GM21447 (cell line): ENCODE measurements around the gene YY1.
A peak's percentile ranks its signal among the peaks of the same experiment; 100 is the strongest.
"Not testable (repeated sequence)": the region's sequence is repeated elsewhere in the genome, so short reads cannot be mapped to it uniquely, and the experiment has no call there.

Experiments used
- ATAC-seq: cut with Tn5 transposase; IDR thresholded peaks from one replicate; pipeline ENCODE4 v1.9.1; 2021; ENCODE audit not compliant: unreplicated experiment

The YY1 gene

GRCh38 chr14:100213587-100213955 is 25.4 kb upstream of the YY1 start:
- ATAC-seq = no peak

- peak; percentile 89 for ATAC-seq
Measured at GRCh38 chr14:100213956-100214769, 24.8 kb upstream of the YY1 start.

GRCh38 chr14:100214770-100215083 is 24.2 kb upstream of the YY1 start:
- no peak for ATAC-seq

GRCh38 chr14:100215330-100215885 is 23.5 kb upstream of the YY1 start:
- no peak for ATAC-seq

GRCh38 chr14:100219126-100219785 is 19.7 kb upstream of the YY1 start:
- no peak for ATAC-seq

DNA sequence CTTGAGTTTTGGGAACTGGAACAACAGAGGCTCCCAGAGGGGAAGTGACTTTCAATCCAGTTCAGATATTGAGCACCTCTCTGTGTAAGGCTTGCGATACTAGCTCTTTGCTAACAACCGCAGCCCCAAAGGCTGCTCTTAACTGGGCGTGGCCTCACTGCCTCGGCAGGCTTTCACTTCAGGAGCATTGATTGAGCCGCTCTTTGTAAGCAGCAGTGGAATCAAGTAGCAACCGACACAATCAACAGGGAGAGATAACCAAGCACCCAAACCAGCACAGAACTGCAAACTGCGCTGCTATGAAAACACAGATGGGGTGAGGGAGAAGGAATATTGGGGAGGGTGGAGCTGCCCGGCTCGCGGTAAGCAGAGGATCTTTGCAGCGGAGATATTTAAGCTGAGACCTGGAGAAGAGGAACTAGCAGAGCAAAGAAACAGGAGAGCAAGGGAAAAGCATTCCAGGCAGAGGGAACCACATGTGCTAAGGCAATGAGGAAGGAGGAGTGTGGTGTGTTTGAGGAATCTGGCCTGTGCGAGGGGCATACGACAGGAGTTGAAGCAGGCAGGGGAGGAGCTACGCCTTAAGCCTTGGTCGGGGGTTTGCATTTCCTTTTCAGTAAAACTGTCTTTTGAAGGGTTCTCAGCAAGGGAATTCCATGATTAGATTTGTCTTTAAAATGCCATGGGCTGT is 17.3 kb upstream of the YY1 start:
- ATAC-seq = peak; percentile 92

DNA sequence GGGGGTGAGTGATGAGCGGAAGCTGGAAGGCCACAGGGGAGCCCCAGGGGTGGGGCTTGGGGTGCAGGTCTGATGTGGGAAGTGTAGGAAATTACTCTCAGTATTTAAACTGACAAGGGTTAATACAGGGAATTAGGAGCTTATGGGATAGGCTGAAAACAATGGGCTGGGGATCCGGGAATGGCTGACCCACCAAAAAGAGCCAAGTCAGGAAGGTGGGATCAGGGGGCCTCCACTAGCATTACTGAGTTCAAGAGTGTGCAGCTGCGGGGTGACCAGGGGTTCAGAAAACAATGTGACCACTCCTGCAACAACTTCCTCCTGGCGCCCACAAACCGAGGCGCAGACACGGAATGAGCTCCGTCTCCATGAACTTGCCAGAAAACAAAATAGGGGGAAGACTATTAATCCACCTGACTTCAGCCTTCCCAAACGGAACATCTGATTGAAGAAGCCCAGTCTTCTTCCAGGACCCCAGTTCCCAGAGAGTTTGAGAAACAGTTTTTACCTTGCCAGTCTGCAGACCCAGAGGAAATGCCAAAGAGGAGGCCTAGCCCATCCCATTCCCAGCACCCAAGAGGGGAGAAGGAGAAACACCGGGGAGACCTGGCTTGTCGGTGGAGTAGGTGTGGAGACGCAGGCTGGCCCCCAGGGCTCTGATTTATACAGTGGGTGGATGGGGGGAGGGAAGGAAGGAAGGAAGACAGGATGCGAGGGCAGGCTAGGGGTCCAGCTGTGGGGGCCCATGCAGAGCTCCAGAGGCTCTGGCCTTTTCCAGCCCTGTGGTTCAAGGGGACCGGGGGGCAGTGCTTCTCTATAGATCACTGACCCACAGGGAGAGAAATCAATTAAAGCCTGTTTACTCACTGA is 16.5 kb upstream of the YY1 start:
- ATAC-seq = peak; percentile 32

DNA sequence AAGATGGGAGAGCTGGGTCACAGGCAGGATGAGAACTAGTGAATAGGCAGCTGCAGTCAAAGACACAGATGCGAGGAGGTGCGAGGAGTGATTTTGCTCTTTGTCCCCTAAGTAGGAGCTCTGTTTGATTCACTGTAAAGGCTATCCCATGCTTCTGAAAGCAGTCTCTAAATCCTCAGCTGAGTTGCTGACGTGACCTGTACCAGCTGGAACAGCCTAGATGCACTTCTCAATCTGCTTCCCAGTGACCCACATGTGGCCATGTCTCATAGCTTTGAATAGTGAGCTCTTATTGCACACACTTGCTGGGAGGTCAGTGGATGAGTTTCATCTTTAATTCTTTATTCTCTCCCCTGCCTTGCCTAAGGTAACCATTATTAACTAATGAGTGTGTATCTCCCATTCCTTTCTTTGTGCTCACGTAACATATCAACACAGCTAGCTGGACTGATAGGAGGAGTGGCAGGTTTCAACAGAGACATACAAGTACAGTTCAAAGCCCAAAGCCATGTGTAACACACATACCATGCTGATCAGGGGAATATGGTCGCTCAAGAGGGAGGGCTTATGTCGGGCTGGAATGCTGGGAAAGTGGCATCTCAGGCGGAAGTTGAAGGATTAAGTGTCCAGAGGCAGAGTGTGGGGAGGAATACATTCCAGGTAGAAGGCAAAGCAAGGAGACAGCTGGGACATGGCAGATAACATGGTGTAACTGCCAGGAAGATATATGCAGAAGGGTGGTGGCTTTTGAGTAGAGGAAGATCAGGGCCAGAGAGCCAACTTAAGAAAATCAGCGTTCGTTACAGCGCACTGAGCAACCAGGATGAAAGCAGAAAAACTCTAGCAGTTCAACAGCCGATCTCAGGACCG is 15.4 kb upstream of the YY1 start:
- no peak for ATAC-seq

- no peak for ATAC-seq
Measured at GRCh38 chr14:100224229-100224866, 14.6 kb upstream of the YY1 start.

DNA sequence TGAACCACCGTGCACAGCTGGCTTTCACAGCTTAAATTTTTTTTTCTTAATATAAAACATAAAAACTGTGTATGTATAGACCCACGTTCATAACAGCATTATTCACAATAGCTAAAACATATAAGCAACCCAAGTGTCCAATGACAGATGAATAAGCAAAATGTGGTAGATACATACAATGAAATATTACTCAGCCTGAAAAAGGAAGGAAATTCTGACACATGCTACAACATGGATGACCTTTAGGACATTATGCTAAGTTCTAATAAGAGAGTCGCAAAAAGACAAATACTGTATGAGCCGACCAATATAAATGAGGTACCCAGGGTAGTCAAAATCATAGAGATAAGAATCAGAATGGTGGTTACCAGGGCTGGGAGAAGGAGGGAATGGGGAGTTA is 13.8 kb upstream of the YY1 start:
- no peak for ATAC-seq

GRCh38 chr14:100230361-100230760 is 8.6 kb upstream of the YY1 start:
- no peak for ATAC-seq

DNA sequence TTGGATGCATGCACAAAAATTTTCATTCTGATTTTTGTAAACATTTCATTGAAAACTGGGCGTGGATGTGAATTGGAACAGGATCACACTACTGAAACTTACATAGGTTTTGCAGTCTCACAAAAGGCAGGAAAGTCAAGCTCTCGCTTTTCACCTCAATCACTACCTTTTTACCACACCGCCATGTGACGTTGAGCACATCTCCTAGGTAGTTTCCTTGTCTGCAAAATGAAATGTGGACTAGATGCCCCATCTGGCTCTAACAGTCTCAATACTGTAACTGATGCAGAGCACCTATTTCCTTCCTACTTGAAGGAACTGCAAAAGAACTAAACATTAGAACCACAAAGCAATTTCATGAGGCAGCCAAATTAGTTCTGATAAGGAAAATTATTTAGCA is 4.4 kb upstream of the YY1 start:
- ATAC-seq = no peak

DNA sequence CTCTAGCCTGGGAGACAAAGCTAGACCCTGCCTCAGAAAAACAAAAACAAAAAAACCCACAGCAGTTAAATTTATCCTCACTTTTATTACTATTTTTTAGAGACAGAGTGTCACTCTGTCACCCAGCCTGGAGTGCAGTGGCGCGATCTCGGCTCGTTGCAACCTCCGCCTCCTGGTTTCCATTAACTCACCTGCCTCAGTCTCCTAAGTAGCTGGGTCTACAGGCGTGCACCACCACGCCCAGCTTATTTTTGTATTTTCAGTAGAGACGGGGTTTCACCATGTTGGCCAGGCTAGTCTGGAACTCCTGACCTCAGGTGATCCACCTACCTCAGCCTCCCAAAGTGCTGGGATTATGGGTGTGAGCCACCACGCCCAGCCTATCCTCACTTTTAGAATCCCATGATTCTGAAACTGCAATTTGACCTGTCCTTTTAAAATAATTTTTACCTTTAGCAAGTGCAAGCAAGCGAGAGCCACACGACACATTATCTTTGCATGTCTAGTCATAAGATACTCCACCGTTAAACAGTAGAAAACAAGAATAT is 2.6 kb upstream of the YY1 start:
- not testable (repeated sequence) for ATAC-seq

DNA sequence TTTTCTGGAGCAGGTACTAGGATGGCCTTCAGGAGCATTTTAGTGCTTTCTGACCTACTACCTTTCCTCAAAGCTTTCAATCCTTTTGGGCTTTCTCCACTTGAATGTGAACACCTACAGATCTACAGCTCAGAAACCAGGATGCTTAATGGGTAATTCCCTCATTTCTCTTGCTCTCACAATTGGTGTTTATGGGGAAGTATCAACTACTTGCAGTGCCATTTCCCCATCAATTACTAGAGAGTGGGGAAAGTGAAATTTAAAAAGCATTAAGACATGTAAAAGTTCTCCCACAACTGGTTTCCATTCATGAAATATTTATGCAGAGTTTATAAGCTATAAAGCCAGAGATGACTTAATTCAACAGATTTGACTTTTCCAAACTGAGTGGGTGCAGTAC is 2.1 kb upstream of the YY1 start:
- no peak for ATAC-seq

- peak; percentile 29 for ATAC-seq
Measured at GRCh38 chr14:100237735-100238418, 1.1 kb upstream of the YY1 start.

DNA sequence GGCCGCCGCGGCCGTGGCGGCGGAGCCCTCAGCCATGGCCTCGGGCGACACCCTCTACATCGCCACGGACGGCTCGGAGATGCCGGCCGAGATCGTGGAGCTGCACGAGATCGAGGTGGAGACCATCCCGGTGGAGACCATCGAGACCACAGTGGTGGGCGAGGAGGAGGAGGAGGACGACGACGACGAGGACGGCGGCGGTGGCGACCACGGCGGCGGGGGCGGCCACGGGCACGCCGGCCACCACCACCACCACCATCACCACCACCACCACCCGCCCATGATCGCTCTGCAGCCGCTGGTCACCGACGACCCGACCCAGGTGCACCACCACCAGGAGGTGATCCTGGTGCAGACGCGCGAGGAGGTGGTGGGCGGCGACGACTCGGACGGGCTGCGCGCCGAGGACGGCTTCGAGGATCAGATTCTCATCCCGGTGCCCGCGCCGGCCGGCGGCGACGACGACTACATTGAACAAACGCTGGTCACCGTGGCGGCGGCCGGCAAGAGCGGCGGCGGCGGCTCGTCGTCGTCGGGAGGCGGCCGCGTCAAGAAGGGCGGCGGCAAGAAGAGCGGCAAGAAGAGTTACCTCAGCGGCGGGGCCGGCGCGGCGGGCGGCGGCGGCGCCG is 381 bp downstream of the YY1 start:
- no peak for ATAC-seq

- peak; percentile 27 for ATAC-seq
Measured at GRCh38 chr14:100239840-100240667, 1.1 kb downstream of the YY1 start.
